ENCODE data around the gene VAV2.

- TF ChIP-seq POLR2AphosphoS5 (IDR thresholded peaks at IDR 0.05; ENCODE audit: low read depth, low read length) (no peak), CTCF (IDR thresholded peaks at IDR 0.05) (no peak), REST (IDR thresholded peaks at IDR 0.05; ENCODE audit: insufficient read depth in 1 of 2, low read depth in 2 of 2, low read length in 1 of 2) (no peak), TCF7L2 (IDR thresholded peaks at IDR 0.05; ENCODE audit: low read depth, low read length) (no peak), SIN3A (IDR thresholded peaks at IDR 0.05; ENCODE audit: borderline replicate concordance, insufficient read depth, low read depth, low read length) (no peak)
Observed at GRCh38 chr9:133788819-133789717, 203.1 kb downstream of the VAV2 start.
